Stimulated activated CD8-positive, alpha-beta memory T cell treated with anti-CD3 and anti-CD28 coated beads, Interleukin-2, amount 100 ng/mL, for 1 hour (primary cell): Measurements from ENCODE around the gene AXDND1.
"Not testable (repeated sequence)": the region's sequence is repeated elsewhere in the genome, so short reads cannot be mapped to it uniquely, and the experiment has no call there.

Experiments
- DNase-seq, 2 donors: peaks; one replicate each; pipeline ENCODE4 v3.0.0-alpha.2; 2020; ENCODE audit warnings: low read depth in 2 of 2

AXDND1 gene

GRCh38 chr1:179459606-179460206 is 93.9 kb downstream of the AXDND1 start:
- not testable (repeated sequence) for DNase-seq

GRCh38 chr1:179465661-179466060 is 99.9 kb downstream of the AXDND1 start:
- not testable (repeated sequence) for DNase-seq

- DNase-seq, result no peak
These were observed 108.9 kb downstream of the AXDND1 start for GRCh38 chr1:179474713-179475112.

GRCh38 chr1:179476484-179476883 is 110.7 kb downstream of the AXDND1 start:
- no peak for DNase-seq

GRCh38 chr1:179478370-179478769 is 112.6 kb downstream of the AXDND1 start:
- DNase-seq, result no peak

- no peak for DNase-seq
These were observed 124.8 kb downstream of the AXDND1 start for GRCh38 chr1:179490611-179491010.

GRCh38 chr1:179493323-179493722 is 127.6 kb downstream of the AXDND1 start:
- DNase-seq, result no peak

GRCh38 chr1:179506199-179506598 is 140.4 kb downstream of the AXDND1 start:
- DNase-seq, result no peak

GRCh38 chr1:179509384-179509783 is 143.6 kb downstream of the AXDND1 start:
- no peak for DNase-seq

- DNase-seq, result no peak
These were observed 144.3 kb downstream of the AXDND1 start for GRCh38 chr1:179510038-179510437.

- no peak for DNase-seq
These were observed 151.4 kb downstream of the AXDND1 start for GRCh38 chr1:179516976-179517705.

GRCh38 chr1:179518544-179518943 is 152.8 kb downstream of the AXDND1 start:
- not testable (repeated sequence) for DNase-seq

- no peak for DNase-seq
These were observed 163.9 kb downstream of the AXDND1 start for GRCh38 chr1:179529482-179530195.

GRCh38 chr1:179530352-179530751 is 164.6 kb downstream of the AXDND1 start:
- no peak for DNase-seq

GRCh38 chr1:179541774-179542173 is 176.0 kb downstream of the AXDND1 start:
- no peak for DNase-seq

GRCh38 chr1:179545321-179545720 is 179.6 kb downstream of the AXDND1 start:
- no peak for DNase-seq

- DNase-seq, result no peak
These were observed 181.3 kb downstream of the AXDND1 start for GRCh38 chr1:179547021-179547535.

- no peak for DNase-seq
These were observed 183.0 kb downstream of the AXDND1 start for GRCh38 chr1:179548666-179549367.

GRCh38 chr1:179549368-179549700 is 183.6 kb downstream of the AXDND1 start:
- no peak for DNase-seq

- DNase-seq, result no peak
These were observed 185.2 kb downstream of the AXDND1 start for GRCh38 chr1:179550746-179551682.

GRCh38 chr1:179554427-179554826 is 188.7 kb downstream of the AXDND1 start:
- no peak for DNase-seq
